ENCODE data around the gene KLB. TPM values are rescaled to one million over a fixed set of nuclear protein-coding genes. Genes with fewer than 3 reads are reported as not detected.
A peak's percentile ranks its signal among the peaks of the same experiment; 100 is the strongest.

The KLB gene
- total RNA-seq, 2 donors from 2014 or later: 0.09 TPM; not detected in 1

GRCh38 chr4:39452860-39453587 lies 46.3 kb downstream of the KLB start:
- Mint-ChIP-seq H3K27me3 (ENCODE audit: insufficient read depth) (no peaks in the 10 kb centered on the region), H3K9me3 (no peaks in the 10 kb centered on the region), H3K36me3 (ENCODE audit: low read depth) (peaks cover 66% of the 10 kb centered on the region), H3K4me1 (peaks cover 18% of the 10 kb centered on the region), H3K4me3 (no peak overlapping the region), H3K27ac (peak overlapping the region; percentile 39)
- TF ChIP-seq CTCF (conservative IDR thresholded peaks at IDR 0.05): no peak
- H3K27ac ChIP-seq (ENCODE audit: low read depth, low read length): no peak overlapping the region
- no peak overlapping the region for H3K4me3 ChIP-seq (ENCODE audit: low read length)
- no peaks in the 10 kb centered on the region for H3K27me3 ChIP-seq (ENCODE audit: control insufficient read depth, insufficient read depth, low read length, poor library complexity, severe bottlenecking)
- no peak overlapping the region for H3K9ac ChIP-seq (ENCODE audit: extremely low read depth, low read length, poor library complexity, severe bottlenecking)
- H3K36me3 ChIP-seq (ENCODE audit: control insufficient read depth, insufficient read depth, low read length): peaks cover 90% of the 10 kb centered on the region
- no peaks in the 10 kb centered on the region for H3K9me3 ChIP-seq (ENCODE audit: control insufficient read depth, low read length)
- no peak for DNase-seq
- H3K4me1 ChIP-seq (ENCODE audit: control insufficient read depth, insufficient read depth, low read length): no peaks in the 10 kb centered on the region
- 94 to 95% methylated on average over 6 to 11 of the region's 11 CpGs for WGBS, 2 experiments (ENCODE audit: insufficient coverage in 1 of 2, insufficient read length in 1 of 2)

DNA sequence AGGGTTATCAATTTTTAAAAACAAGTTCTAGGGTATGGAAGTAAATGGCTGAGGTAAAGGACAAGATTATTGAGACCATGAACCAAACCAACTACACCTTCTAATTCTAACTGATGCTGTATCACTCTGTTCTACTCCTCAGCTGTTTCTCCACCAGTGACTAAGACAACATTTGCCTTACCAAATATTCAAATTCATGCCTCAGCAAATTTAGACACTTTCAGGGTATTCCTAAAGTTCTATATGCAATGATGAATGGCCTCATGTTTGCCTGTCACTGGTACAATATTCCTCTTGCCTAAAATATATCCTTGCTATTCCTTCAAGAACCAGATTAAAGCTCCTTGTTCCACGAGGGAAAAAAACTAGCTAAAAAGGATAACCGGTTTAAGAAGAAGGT lies 47.0 kb downstream of the KLB start:
- Histone ChIP-seq H3K36me3 (ENCODE audit: control insufficient read depth, insufficient read depth, low read length) (peaks cover 84% of the 10 kb centered on the region), H3K9me3 (ENCODE audit: control insufficient read depth, low read length) (no peaks in the 10 kb centered on the region), H3K4me3 (ENCODE audit: low read length) (no peak overlapping the region), H3K9ac (ENCODE audit: extremely low read depth, low read length, poor library complexity, severe bottlenecking) (no peak overlapping the region), H3K4me1 (ENCODE audit: control insufficient read depth, insufficient read depth, low read length) (no peaks in the 10 kb centered on the region), H3K27me3 (ENCODE audit: control insufficient read depth, insufficient read depth, low read length, poor library complexity, severe bottlenecking) (no peaks in the 10 kb centered on the region), H3K27ac (ENCODE audit: low read depth, low read length) (no peak overlapping the region)
- Mint-ChIP-seq H3K9me3 (no peaks in the 10 kb centered on the region), H3K4me1 (peaks cover 18% of the 10 kb centered on the region), H3K27ac (no peak overlapping the region), H3K4me3 (no peak overlapping the region), H3K27me3 (ENCODE audit: insufficient read depth) (no peaks in the 10 kb centered on the region), H3K36me3 (ENCODE audit: low read depth) (peaks cover 70% of the 10 kb centered on the region)
- no peak for DNase-seq
- WGBS, 2 experiments (ENCODE audit: insufficient coverage in 1 of 2, insufficient read length in 1 of 2): 97% methylated on average over 2 of the region's 2 CpGs; no CpG with 5 or more reads in 1 of the 2 experiments
- TF ChIP-seq CTCF (conservative IDR thresholded peaks at IDR 0.05): no peak

DNA sequence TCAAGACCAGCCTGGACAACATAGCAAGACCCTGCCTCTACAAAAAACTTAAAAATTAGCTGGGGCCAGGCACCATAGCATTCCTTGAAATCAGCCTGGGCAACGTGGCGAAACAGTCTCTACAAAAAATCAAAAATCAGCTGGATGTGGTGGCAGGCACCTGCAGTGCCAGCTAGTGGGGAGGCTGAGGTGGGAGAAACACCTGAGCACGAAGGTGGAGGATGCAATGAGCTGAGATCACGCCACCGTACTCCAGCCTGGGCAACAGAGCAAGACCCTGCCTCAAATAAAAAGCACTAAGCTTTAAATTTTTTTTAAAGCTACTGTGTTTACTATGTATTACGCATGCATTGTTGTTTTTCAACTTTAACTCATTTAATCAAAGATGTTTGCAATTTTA lies 48.8 kb downstream of the KLB start:
- peak overlapping the region; percentile 94 for H3K4me3 ChIP-seq (ENCODE audit: low read length)
- H3K27me3 Mint-ChIP-seq (ENCODE audit: insufficient read depth): no peaks in the 10 kb centered on the region
- peaks cover 21% of the 10 kb centered on the region for H3K4me1 Mint-ChIP-seq
- peaks cover 77% of the 10 kb centered on the region for H3K36me3 ChIP-seq (ENCODE audit: control insufficient read depth, insufficient read depth, low read length)
- 92 to 98% methylated on average over 5 to 6 of the region's 6 CpGs for WGBS, 2 experiments (ENCODE audit: insufficient coverage in 1 of 2, insufficient read length in 1 of 2)
- no peak for TF ChIP-seq CTCF (conservative IDR thresholded peaks at IDR 0.05)
- no peaks in the 10 kb centered on the region for H3K9me3 Mint-ChIP-seq
- H3K4me3 Mint-ChIP-seq: peak overlapping the region; percentile 32
- H3K9me3 ChIP-seq (ENCODE audit: control insufficient read depth, low read length): no peaks in the 10 kb centered on the region
- H3K27me3 ChIP-seq (ENCODE audit: control insufficient read depth, insufficient read depth, low read length, poor library complexity, severe bottlenecking): no peaks in the 10 kb centered on the region
- no peak for DNase-seq
- peaks cover 70% of the 10 kb centered on the region for H3K36me3 Mint-ChIP-seq (ENCODE audit: low read depth)
- H3K27ac Mint-ChIP-seq: peak overlapping the region; percentile 68
- no peak overlapping the region for H3K27ac ChIP-seq (ENCODE audit: low read depth, low read length)
- H3K9ac ChIP-seq (ENCODE audit: extremely low read depth, low read length, poor library complexity, severe bottlenecking): no peak overlapping the region
- H3K4me1 ChIP-seq (ENCODE audit: control insufficient read depth, insufficient read depth, low read length): no peaks in the 10 kb centered on the region
